Ascending aorta (tissue), 2 donors: ENCODE results near the gene NEUROG2. TPM values are rescaled to one million over a fixed set of nuclear protein-coding genes. Genes with fewer than 3 reads are reported as not detected.
"Not testable (repeated sequence)": the region's sequence is repeated elsewhere in the genome, so short reads cannot be mapped to it uniquely, and the experiment has no call there.

Experiments
- DNase-seq, 2 donors: peaks; one replicate each; pipeline ENCODE4 v3.0.0-alpha.2; 2019; ENCODE audit warnings: low spot score in 2 of 2
- H3K27ac ChIP-seq, 2 donors: fragments of 200-600 bp; sonication (generic); one replicate each; pipeline ENCODE4 v1.5.1; 2016 to 2017; ENCODE audit warnings: mild to moderate bottlenecking in 1 of 2
- H3K27me3 ChIP-seq: fragments of 200-600 bp; sonication (generic); one replicate; pipeline ENCODE4 v1.5.1; 2017
- H3K36me3 ChIP-seq, 2 donors: fragments of 200-600 bp; sonication (generic); one replicate each; pipeline ENCODE4 v1.5.1; 2016
- H3K4me1 ChIP-seq, 2 donors: fragments of 200-600 bp; sonication (generic); one replicate each; pipeline ENCODE4 v1.5.1; 2016 to 2017; ENCODE audit warnings: mild to moderate bottlenecking in 1 of 2
- H3K4me3 ChIP-seq, 2 donors: fragments of 200-600 bp; sonication (generic); one replicate each; pipeline ENCODE4 v1.5.1; 2016 to 2017; ENCODE audit warnings: mild to moderate bottlenecking in 1 of 2
- H3K9me3 ChIP-seq, 2 donors: fragments of 200-600 bp; sonication (generic); one replicate each; pipeline ENCODE4 v1.5.1; 2016
- CTCF ChIP-seq, 3 experiments: fragments of 200-600 bp in 2 of 3; fragments of 450-650 bp in 1 of 3; sonication (generic) in 2 of 3; IDR thresholded peaks; one replicate each; pipeline ENCODE4 v1.5.1; 2016 to 2019; ENCODE audit warnings: antibody characterized with exemption in 3 of 3, mild to moderate bottlenecking in 1 of 3, moderate library complexity in 1 of 3
- intact Hi-C: fragments of 100-400 bp; cut with DNase I; formaldehyde crosslinking; loops from one replicate; pipeline ENCODE4 v1.15.1; 2023
- total RNA-seq: library from RNA; depleted of rRNA; stranded (reverse); fragments of >200 nt; gene quantifications from one replicate; pipeline ENCODE4 v1.1.0, GENCODE V29; 2016

NEUROG2 gene
- total RNA-seq, 1 donor from 2014 or later, result not detected

DNA sequence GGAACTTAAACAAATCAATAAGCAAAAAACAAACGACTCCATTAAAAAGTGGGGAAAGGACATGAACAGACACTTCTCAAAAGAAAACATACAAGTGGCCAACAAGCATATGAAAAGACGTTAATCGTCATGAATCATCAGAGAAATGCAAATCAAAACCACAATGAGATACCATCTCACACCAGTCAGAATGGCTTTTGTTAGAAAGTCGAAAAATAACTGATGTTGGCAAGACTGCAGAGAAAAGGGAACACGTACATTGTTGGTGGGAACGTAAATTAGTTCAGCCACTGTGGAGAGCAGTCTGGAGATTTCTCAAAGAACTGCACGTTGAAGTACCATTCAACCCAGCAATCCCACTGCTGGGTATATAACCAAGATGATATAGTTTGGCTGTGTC is 23.7 kb downstream of the NEUROG2 start:
- intact Hi-C loops, result no loop called here
- Histone ChIP-seq H3K36me3 (no peaks in the 10 kb centered on the region), H3K4me1 (no peaks in the 10 kb centered on the region), H3K9me3 (peaks cover 0 to 7% of the 10 kb centered on the region in 2 donors), H3K27me3 (no peaks in the 10 kb centered on the region), H3K4me3 (no peak overlapping the region), H3K27ac (no peak overlapping the region)
- no peak for DNase-seq
- TF ChIP-seq CTCF (IDR thresholded peaks at IDR 0.05), result no peak

DNA sequence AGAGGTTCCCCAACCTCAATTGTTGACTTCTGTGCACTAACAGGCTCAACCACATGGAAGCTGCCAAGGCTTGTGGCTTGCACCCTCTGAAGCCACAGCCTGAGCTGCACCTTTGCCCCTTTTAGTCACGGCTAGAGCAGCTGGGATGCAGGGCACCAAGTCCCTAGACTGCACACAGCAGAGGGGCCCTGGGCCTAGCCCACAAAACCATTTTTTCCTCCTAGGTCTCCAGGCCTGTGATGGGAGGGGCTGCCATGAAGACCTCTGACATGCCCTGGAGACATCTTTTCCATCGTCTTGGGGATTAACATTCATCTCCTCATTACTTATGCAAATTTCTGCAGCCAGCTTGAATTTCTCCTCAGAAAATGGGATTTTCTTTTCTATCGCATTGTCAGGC is 25.2 kb downstream of the NEUROG2 start:
- H3K27ac ChIP-seq, H3K36me3 ChIP-seq, DNase-seq, H3K27me3 ChIP-seq, H3K4me1 ChIP-seq, intact Hi-C loops, H3K9me3 ChIP-seq, H3K4me3 ChIP-seq: not testable (repeated sequence)

DNA sequence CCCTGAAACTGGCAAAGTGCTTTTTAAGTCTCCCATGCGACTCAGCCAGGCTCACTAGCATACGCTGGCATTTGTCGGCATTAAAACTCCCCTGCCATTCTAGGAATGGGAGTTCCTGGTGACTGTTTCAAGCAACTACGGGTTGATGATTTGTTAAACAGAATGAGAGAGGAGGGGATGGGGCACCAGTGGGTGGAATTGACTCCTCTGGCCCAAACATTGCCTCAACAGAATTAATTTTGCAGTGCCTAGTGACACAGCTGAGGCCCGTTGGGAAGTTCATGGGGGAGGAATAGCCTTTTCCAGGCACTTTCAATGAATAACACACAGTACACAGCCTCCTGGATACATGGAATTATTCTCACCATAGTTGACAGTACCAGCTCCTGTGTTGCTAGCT is 30.1 kb downstream of the NEUROG2 start:
- no peak for TF ChIP-seq CTCF (IDR thresholded peaks at IDR 0.05)
- Histone ChIP-seq H3K27me3 (no peaks in the 10 kb centered on the region), H3K4me3 (no peak overlapping the region), H3K36me3 (no peaks in the 10 kb centered on the region), H3K9me3 (peaks cover 0 to 7% of the 10 kb centered on the region in 2 donors), H3K27ac (no peak overlapping the region), H3K4me1 (no peaks in the 10 kb centered on the region)
- intact Hi-C loops, result no loop called here
- DNase-seq, result no peak

DNA sequence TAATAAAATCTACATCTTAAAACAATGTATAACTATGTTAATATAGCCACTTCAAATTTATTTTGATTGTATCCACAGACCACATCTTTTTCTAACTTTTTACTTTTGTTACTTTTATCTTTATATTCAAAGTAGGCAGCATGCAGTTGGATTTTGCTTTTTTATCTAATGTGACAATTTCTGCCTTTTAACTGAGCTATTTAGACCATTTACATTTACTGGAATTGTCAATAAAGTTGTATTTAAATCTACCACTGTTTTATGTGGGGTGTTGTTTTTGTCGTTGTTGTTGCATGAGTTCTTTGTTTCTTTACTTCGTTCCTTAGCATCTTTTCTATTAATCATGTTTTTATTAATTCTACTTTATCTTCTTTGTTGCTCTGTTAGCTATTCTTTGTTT is 42.0 kb downstream of the NEUROG2 start:
- Histone ChIP-seq H3K27ac (no peak overlapping the region), H3K4me1 (no peaks in the 10 kb centered on the region), H3K36me3 (no peaks in the 10 kb centered on the region), H3K4me3 (no peak overlapping the region), H3K9me3 (peaks cover 0 to 4% of the 10 kb centered on the region in 2 donors), H3K27me3 (no peaks in the 10 kb centered on the region)
- intact Hi-C loops, result no loop called here
- TF ChIP-seq CTCF (IDR thresholded peaks at IDR 0.05), result no peak
- DNase-seq, result no peak

DNA sequence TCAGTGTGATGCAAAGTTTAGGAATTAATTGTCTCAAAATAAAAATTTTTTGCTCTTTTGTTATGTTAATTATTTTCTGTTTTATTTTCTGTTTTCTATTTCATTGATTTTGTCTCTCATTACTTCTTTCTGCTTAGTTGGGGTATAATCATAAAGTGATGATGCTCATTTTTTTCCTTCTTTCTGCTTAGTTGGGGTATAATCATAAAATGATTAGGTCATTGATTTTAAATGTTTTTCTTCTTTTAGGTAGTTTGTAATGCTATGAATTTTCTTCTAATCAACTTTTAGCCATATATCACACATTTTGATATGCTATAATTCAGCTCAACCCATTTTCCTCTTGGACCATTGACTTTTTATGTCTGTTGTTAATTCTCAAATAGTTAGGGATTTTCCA is 43.7 kb downstream of the NEUROG2 start:
- intact Hi-C loops, result no loop called here
- H3K27ac ChIP-seq, result no peak overlapping the region
- no peak for TF ChIP-seq CTCF (IDR thresholded peaks at IDR 0.05)
- no peaks in the 10 kb centered on the region for H3K27me3 ChIP-seq
- no peaks in the 10 kb centered on the region for H3K36me3 ChIP-seq
- no peak for DNase-seq
- H3K4me1 ChIP-seq, result no peaks in the 10 kb centered on the region
- H3K4me3 ChIP-seq, result no peak overlapping the region
- H3K9me3 ChIP-seq, result peaks cover 0 to 4% of the 10 kb centered on the region in 2 donors

Other genes starting within 250 kb of the NEUROG2 start
- 11.3 TPM for gene TIFA, start 230.3 kb downstream of the NEUROG2 start, total RNA-seq
- gene ALPK1, start 218.8 kb downstream of the NEUROG2 start, total RNA-seq, result 8.7 TPM
- 0.11 TPM for gene ZGRF1, start 120.7 kb upstream of the NEUROG2 start, total RNA-seq
- gene LARP7, start 121.0 kb upstream of the NEUROG2 start, total RNA-seq, result 7.3 TPM